ENCODE data around the gene ATOH8.

DNA sequence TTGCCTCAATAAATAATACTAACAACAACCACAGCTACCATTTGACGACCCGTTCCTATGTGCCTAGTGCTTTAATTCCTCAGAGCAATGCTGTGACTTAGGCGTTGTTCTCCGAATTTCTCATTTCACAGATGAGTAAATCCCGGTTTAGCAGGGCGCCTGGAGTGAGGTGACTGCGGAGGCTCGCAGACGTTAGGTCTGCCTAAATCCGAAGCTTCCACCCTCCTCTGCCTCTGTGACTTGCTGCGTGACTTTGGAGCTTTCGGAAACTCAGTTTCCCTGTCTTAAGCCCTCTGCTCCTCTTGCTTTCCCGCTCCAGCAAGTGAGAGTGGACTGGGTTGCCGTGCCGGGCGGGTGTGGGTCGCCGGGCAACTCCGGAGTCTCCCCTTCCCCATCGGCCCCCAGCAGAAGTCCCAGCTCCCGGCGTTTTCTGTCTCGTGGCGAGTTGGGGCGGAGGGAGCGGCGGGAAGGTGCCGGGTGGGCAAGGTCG lies 711 bp upstream of the ATOH8 start:
- TF ChIP-seq, protein P1, sequence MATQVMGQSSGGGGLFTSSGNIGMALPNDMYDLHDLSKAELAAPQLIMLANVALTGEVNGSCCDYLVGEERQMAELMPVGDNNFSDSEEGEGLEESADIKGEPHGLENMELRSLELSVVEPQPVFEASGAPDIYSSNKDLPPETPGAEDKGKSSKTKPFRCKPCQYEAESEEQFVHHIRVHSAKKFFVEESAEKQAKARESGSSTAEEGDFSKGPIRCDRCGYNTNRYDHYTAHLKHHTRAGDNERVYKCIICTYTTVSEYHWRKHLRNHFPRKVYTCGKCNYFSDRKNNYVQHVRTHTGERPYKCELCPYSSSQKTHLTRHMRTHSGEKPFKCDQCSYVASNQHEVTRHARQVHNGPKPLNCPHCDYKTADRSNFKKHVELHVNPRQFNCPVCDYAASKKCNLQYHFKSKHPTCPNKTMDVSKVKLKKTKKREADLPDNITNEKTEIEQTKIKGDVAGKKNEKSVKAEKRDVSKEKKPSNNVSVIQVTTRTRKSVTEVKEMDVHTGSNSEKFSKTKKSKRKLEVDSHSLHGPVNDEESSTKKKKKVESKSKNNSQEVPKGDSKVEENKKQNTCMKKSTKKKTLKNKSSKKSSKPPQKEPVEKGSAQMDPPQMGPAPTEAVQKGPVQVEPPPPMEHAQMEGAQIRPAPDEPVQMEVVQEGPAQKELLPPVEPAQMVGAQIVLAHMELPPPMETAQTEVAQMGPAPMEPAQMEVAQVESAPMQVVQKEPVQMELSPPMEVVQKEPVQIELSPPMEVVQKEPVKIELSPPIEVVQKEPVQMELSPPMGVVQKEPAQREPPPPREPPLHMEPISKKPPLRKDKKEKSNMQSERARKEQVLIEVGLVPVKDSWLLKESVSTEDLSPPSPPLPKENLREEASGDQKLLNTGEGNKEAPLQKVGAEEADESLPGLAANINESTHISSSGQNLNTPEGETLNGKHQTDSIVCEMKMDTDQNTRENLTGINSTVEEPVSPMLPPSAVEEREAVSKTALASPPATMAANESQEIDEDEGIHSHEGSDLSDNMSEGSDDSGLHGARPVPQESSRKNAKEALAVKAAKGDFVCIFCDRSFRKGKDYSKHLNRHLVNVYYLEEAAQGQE (IDR thresholded peaks at IDR 0.05; ENCODE audit: insufficient replicate concordance, low read depth) = no peak
- TF ChIP-seq, protein P2, sequence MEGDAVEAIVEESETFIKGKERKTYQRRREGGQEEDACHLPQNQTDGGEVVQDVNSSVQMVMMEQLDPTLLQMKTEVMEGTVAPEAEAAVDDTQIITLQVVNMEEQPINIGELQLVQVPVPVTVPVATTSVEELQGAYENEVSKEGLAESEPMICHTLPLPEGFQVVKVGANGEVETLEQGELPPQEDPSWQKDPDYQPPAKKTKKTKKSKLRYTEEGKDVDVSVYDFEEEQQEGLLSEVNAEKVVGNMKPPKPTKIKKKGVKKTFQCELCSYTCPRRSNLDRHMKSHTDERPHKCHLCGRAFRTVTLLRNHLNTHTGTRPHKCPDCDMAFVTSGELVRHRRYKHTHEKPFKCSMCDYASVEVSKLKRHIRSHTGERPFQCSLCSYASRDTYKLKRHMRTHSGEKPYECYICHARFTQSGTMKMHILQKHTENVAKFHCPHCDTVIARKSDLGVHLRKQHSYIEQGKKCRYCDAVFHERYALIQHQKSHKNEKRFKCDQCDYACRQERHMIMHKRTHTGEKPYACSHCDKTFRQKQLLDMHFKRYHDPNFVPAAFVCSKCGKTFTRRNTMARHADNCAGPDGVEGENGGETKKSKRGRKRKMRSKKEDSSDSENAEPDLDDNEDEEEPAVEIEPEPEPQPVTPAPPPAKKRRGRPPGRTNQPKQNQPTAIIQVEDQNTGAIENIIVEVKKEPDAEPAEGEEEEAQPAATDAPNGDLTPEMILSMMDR (IDR thresholded peaks at IDR 0.05; ENCODE audit: insufficient read depth, low read length) = no peak
- TF ChIP-seq GABPA (IDR thresholded peaks at IDR 0.05; ENCODE audit: low read depth) = no peak
- TF ChIP-seq SPI1 (IDR thresholded peaks at IDR 0.05; ENCODE audit: borderline replicate concordance, low read depth) = no peak
- TF ChIP-seq POLR2AphosphoS5 (IDR thresholded peaks at IDR 0.05; ENCODE audit: low read depth) = no peak
